ENCODE measurements around the gene IDUA.

Gene IDUA

GRCh38 chr4:1032861-1033260 lies 46.0 kb downstream of the IDUA start:
- no peak for DNase-seq

- DNase-seq, result no peak
Observed at GRCh38 chr4:1033840-1034551, 47.2 kb downstream of the IDUA start.

GRCh38 chr4:1035510-1035909 lies 48.7 kb downstream of the IDUA start:
- DNase-seq, result no peak

GRCh38 chr4:1036095-1036494 lies 49.3 kb downstream of the IDUA start:
- DNase-seq, result no peak

- no peak for DNase-seq
Observed at GRCh38 chr4:1036976-1037810, 50.3 kb downstream of the IDUA start.

GRCh38 chr4:1038948-1039492 lies 52.2 kb downstream of the IDUA start:
- no peak for DNase-seq

GRCh38 chr4:1039493-1040343 lies 52.9 kb downstream of the IDUA start:
- no peak for DNase-seq

GRCh38 chr4:1040344-1041146 lies 53.7 kb downstream of the IDUA start:
- no peak for DNase-seq

GRCh38 chr4:1041147-1041935 lies 54.5 kb downstream of the IDUA start:
- no peak for DNase-seq

GRCh38 chr4:1041936-1042330 lies 55.1 kb downstream of the IDUA start:
- no peak for DNase-seq

- DNase-seq, result no peak
Observed at GRCh38 chr4:1042352-1043055, 55.7 kb downstream of the IDUA start.

- no peak for DNase-seq
Observed at GRCh38 chr4:1043162-1043561, 56.3 kb downstream of the IDUA start.

GRCh38 chr4:1043651-1044468 lies 57.0 kb downstream of the IDUA start:
- peak; percentile 93 for DNase-seq

GRCh38 chr4:1044469-1045192 lies 57.8 kb downstream of the IDUA start:
- DNase-seq, result no peak

GRCh38 chr4:1045193-1045594 lies 58.4 kb downstream of the IDUA start:
- DNase-seq, result no peak

- no peak for DNase-seq
Observed at GRCh38 chr4:1045595-1046201, 58.9 kb downstream of the IDUA start.

- peak in 1 of 2 experiments; percentile 44 for DNase-seq
Observed at GRCh38 chr4:1046581-1047011, 59.8 kb downstream of the IDUA start.

Measured in SW 1271 (cell line).